Testis (tissue), 3 donors: ENCODE results near the gene ZGPAT. TPM values are rescaled to one million over a fixed set of nuclear protein-coding genes. Genes with fewer than 3 reads are reported as not detected.

Source experiments
- DNase-seq: peaks from one replicate; pipeline ENCODE4 v3.0.0-alpha.2; 2019
- H3K27ac ChIP-seq, 2 donors: fragments of 200-600 bp; sonication (generic); one replicate each; pipeline ENCODE4 v1.5.1; 2019
- H3K27me3 ChIP-seq: fragments of 200-600 bp; sonication (generic); one replicate; pipeline ENCODE4 v1.5.1; 2019
- H3K36me3 ChIP-seq: fragments of 200-600 bp; sonication (generic); one replicate; pipeline ENCODE4 v1.5.1; 2017; ENCODE audit warnings: low read depth; ENCODE audit errors: missing control alignments
- H3K4me1 ChIP-seq: fragments of 200-600 bp; sonication (generic); one replicate; pipeline ENCODE4 v1.5.1; 2019
- H3K4me3 ChIP-seq, 2 donors: fragments of 200-600 bp; sonication (generic); one replicate each; pipeline ENCODE4 v1.5.1; 2017 to 2019
- H3K9me3 ChIP-seq: fragments of 200-600 bp; sonication (generic); one replicate; pipeline ENCODE4 v1.5.1; 2017
- POLR2A ChIP-seq: fragments of 450-650 bp; IDR thresholded peaks from one replicate; pipeline ENCODE4 v1.6.1; 2017; ENCODE audit warnings: antibody characterized with exemption, mild to moderate bottlenecking, moderate library complexity
- whole genome bisulfite sequencing, 2 donors: methylation state at CpG; one replicate each; pipeline ENCODE4 v1.1.5; 2018; 5-methylcytosine and 5-hydroxymethylcytosine counted together
- intact Hi-C: fragments of 100-400 bp; cut with DNase I; formaldehyde crosslinking; loops from one replicate; pipeline ENCODE4 v1.15.1; 2023; ENCODE audit warnings: low total_unique reads
- polyA plus RNA-seq: library from polyadenylated mRNA; stranded (reverse); fragments of 350-450 nt; fragmentation: Illumina TruSeq; extraction: RNeasy Lipid Tissue Mini Kit (QIAGEN cat#74804); gene quantifications from one replicate; pipeline ENCODE4 v1.2.3, GENCODE V29; 2014; ENCODE audit warnings: low read depth, low replicate concordance; ENCODE audit not compliant: insufficient read depth
- total RNA-seq, 2 donors: library from RNA; depleted of rRNA; stranded (reverse); fragments of >200 nt; gene quantifications; one replicate each; pipeline ENCODE4 v1.2.3, GENCODE V29; 2016
- TF ChIP-seq, protein P1 (sequence below), 3 experiments: fragments of 450-650 bp in 2 of 3; fragments of 200-600 bp in 1 of 3; sonication (generic) in 1 of 3; IDR thresholded peaks; one replicate each; pipeline ENCODE4 v1.5.1; 2016 to 2019; ENCODE audit warnings: antibody characterized with exemption in 3 of 3, mild to moderate bottlenecking in 2 of 3, moderate library complexity in 1 of 3

Gene ZGPAT
- total and polyA plus RNA-seq, 3 donors from 2014 or later = 43.1 to 57.3 (median 53.1) TPM

DNA sequence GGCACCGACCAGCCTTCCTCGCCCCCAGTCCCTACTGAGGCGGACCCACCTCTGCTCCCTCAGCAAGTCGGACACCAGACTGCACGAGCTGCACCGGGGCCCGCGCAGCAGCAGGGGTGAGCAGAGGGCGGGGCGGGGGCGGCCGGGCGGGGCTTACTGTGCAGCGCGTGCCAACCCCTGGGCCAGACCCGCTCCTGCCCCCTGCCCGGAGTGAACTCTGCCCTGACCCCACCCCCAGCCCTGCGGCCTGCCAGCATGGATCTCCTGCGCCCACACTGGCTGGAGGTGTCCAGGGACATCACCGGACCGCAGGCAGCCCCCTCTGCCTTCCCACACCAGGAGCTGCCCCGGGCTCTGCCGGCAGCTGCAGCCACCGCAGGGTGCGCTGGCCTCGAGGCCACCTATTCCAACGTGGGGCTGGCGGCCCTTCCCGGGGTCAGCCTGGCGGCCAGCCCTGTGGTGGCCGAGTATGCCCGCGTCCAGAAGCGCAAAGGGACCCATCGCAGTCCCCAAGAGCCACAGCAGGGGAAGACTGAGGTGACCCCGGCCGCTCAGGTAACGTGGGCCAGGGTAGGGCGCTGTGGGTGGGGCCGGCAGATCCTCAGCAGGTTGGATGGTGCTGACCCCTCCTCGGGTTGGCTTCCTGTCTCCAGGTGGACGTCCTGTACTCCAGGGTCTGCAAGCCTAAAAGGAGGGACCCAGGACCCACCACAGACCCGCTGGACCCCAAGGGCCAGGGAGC, 30.3 kb downstream of the ZGPAT start:
- Histone ChIP-seq H3K9me3 (no peaks in the 10 kb centered on the region), H3K27ac (peak overlapping the region in 1 of 2 donors; percentile 85), H3K4me1 (peaks cover 31% of the 10 kb centered on the region), H3K36me3 (no peaks in the 10 kb centered on the region), H3K4me3 (no peak overlapping the region), H3K27me3 (no peaks in the 10 kb centered on the region)
- TF ChIP-seq, protein P1, sequence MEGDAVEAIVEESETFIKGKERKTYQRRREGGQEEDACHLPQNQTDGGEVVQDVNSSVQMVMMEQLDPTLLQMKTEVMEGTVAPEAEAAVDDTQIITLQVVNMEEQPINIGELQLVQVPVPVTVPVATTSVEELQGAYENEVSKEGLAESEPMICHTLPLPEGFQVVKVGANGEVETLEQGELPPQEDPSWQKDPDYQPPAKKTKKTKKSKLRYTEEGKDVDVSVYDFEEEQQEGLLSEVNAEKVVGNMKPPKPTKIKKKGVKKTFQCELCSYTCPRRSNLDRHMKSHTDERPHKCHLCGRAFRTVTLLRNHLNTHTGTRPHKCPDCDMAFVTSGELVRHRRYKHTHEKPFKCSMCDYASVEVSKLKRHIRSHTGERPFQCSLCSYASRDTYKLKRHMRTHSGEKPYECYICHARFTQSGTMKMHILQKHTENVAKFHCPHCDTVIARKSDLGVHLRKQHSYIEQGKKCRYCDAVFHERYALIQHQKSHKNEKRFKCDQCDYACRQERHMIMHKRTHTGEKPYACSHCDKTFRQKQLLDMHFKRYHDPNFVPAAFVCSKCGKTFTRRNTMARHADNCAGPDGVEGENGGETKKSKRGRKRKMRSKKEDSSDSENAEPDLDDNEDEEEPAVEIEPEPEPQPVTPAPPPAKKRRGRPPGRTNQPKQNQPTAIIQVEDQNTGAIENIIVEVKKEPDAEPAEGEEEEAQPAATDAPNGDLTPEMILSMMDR (IDR thresholded peaks at IDR 0.05) = no peak
- no peak for TF ChIP-seq POLR2A
- intact Hi-C loops = no loop called here
- WGBS, 2 donors = 33 to 58% methylated on average over 1 to 38 of the region's 43 CpGs
- DNase-seq = no peak

GRCh38 chr20:63738687-63739129, 30.9 kb downstream of the ZGPAT start:
- Histone ChIP-seq H3K9me3 (no peaks in the 10 kb centered on the region), H3K4me1 (peaks cover 32% of the 10 kb centered on the region), H3K27me3 (no peaks in the 10 kb centered on the region), H3K36me3 (no peaks in the 10 kb centered on the region), H3K4me3 (peak overlapping the region in 1 of 2 donors; percentile 64), H3K27ac (peak overlapping the region; percentile 85 to 88)
- TF ChIP-seq, protein P1 (IDR thresholded peaks at IDR 0.05) = no peak
- TF ChIP-seq POLR2A = no peak
- intact Hi-C loops = no loop called here
- WGBS, 2 donors = 16 to 22% methylated on average over 20 of the region's 26 CpGs
- DNase-seq = peak; percentile 67

- peak within 1 kb of the TSS; percentile 68 to 85 for H3K4me3 ChIP-seq
- 2% methylated on average over 96 of the region's 136 CpGs; no CpG with 5 or more reads in 1 of the 2 donors for WGBS, 2 donors
- H3K27ac ChIP-seq = peak within 1 kb of the TSS; percentile 92 to 96
- intact Hi-C loops = no loop called here
- H3K4me1 ChIP-seq = peaks cover 32% of the 10 kb centered on the region
- peak; percentile 78 for DNase-seq
- no peaks in the 10 kb centered on the region for H3K27me3 ChIP-seq
- H3K36me3 ChIP-seq = no peaks in the 10 kb centered on the region
- TF ChIP-seq POLR2A = no peak
- TF ChIP-seq, protein P1 (IDR thresholded peaks at IDR 0.05) = no peak
- no peaks in the 10 kb centered on the region for H3K9me3 ChIP-seq
These were observed 31.6 kb downstream of the ZGPAT start, which contains the start of gene SLC2A4RG for GRCh38 chr20:63739130-63740069. TSS of gene SLC2A4RG (plus strand) at chr20:63739776. CDS start at chr20:63739913, 137 bp downstream.

DNA sequence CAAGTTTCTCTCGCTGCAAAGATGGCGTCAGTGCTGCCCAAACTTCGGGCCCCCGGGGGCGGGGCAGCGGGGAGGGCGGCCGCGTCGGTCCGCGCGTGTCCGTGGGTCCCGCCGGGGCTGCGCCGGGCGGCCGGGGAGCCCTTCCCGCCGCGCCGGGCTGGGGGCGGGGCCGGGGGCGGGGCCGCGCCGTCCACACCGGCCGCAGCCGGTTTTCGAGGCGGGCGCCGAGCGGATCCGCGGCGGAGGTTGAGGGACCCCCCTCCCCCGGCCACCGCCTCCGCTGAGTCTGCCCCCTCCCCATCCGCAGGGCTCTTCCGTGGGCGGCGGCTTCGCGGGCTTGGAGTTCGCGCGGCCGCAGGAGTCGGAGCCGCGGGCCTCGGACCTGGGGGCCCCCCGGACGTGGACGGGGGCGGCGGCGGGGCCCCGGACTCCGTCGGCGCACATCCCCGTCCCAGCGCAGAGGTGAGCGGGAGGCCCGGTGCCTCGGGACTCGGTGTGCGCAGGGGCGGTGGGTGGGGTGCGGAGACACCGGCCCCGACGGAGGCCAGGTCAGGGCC, 32.3 kb downstream of the ZGPAT start:
- Histone ChIP-seq H3K4me1 (peaks cover 32% of the 10 kb centered on the region), H3K36me3 (no peaks in the 10 kb centered on the region), H3K27me3 (no peaks in the 10 kb centered on the region), H3K4me3 (peak overlapping the region; percentile 68 to 85), H3K27ac (peak overlapping the region; percentile 92 to 96), H3K9me3 (no peaks in the 10 kb centered on the region)
- 2% methylated on average over 22 of the region's 80 CpGs; no CpG with 5 or more reads in 1 of the 2 donors for WGBS, 2 donors
- intact Hi-C loops = no loop called here
- DNase-seq = no peak
- TF ChIP-seq POLR2A = no peak
- TF ChIP-seq, protein P1 (IDR thresholded peaks at IDR 0.05) = no peak
